Measurements from ENCODE around the gene KLK7.
"Not testable (repeated sequence)": the region's sequence is repeated elsewhere in the genome, so short reads cannot be mapped to it uniquely, and the experiment has no call there.

Gene KLK7

GRCh38 chr19:51001515-51001914 lies 17.8 kb upstream of the KLK7 start, which contains the start of gene KLK8:
KLK8 (minus strand) TSS chr19:51001604; CDS start chr19:51001167, 437 bp downstream.
- H3K4me3 ChIP-seq (ENCODE audit: low read length in 2 of 2): no peak within 1 kb of the TSS
- H3K9me3 ChIP-seq (ENCODE audit: control insufficient read depth in 2 of 2, low read length in 2 of 2): no peaks in the 10 kb centered on the region
- H3K36me3 ChIP-seq (ENCODE audit: control insufficient read depth in 2 of 2, insufficient read depth in 2 of 2, low read length in 2 of 2): no peaks in the 10 kb centered on the region
- H3K4me1 ChIP-seq (ENCODE audit: control insufficient read depth in 2 of 2, insufficient read depth in 2 of 2, low read length in 2 of 2): no peaks in the 10 kb centered on the region
- no peak within 1 kb of the TSS for H3K27ac ChIP-seq (ENCODE audit: low read depth in 2 of 2, low read length in 2 of 2)
- H3K27me3 ChIP-seq (ENCODE audit: control insufficient read depth in 2 of 2, insufficient read depth in 2 of 2, low read length in 2 of 2): peaks cover 3 to 7% of the 10 kb centered on the region in 2 donors
- H3K9ac ChIP-seq (ENCODE audit: low read depth in 1 of 2, low read length in 2 of 2): no peak within 1 kb of the TSS

- no peaks in the 10 kb centered on the region for H3K4me1 ChIP-seq (ENCODE audit: control insufficient read depth in 2 of 2, insufficient read depth in 2 of 2, low read length in 2 of 2)
- no peaks in the 10 kb centered on the region for H3K36me3 ChIP-seq (ENCODE audit: control insufficient read depth in 2 of 2, insufficient read depth in 2 of 2, low read length in 2 of 2)
- H3K27me3 ChIP-seq (ENCODE audit: control insufficient read depth in 2 of 2, insufficient read depth in 2 of 2, low read length in 2 of 2): peaks cover 3 to 7% of the 10 kb centered on the region in 2 donors
- H3K4me3 ChIP-seq (ENCODE audit: low read length in 2 of 2): no peak overlapping the region
- H3K9me3 ChIP-seq (ENCODE audit: control insufficient read depth in 2 of 2, low read length in 2 of 2): no peaks in the 10 kb centered on the region
- H3K27ac ChIP-seq (ENCODE audit: low read depth in 2 of 2, low read length in 2 of 2): no peak overlapping the region
- H3K9ac ChIP-seq (ENCODE audit: low read depth in 1 of 2, low read length in 2 of 2): no peak overlapping the region
Observed at GRCh38 chr19:51000981-51001380, 17.3 kb upstream of the KLK7 start.

DNA sequence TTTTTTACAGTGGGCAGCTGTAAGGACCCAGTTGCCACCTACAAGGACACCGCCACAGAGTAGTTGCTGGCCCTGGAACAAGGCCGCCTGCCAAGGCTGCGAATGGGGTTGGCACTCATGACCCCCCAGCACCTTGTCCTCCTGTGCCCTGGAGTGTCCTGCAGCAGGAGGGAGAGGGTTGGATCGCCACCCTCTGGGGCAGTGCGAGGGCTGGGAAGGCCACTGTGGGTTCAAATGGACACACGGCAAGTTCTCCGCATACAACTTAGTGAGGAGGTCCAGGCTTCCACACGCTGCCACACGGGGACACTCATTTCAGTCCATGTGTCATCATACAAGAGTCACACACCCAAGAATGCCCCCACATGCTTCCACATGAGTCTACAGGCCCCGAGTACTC lies 16.7 kb upstream of the KLK7 start:
- H3K9ac ChIP-seq (ENCODE audit: low read depth in 1 of 2, low read length in 2 of 2): no peak overlapping the region
- peaks cover 3 to 7% of the 10 kb centered on the region in 2 donors for H3K27me3 ChIP-seq (ENCODE audit: control insufficient read depth in 2 of 2, insufficient read depth in 2 of 2, low read length in 2 of 2)
- no peak overlapping the region for H3K4me3 ChIP-seq (ENCODE audit: low read length in 2 of 2)
- no peaks in the 10 kb centered on the region for H3K9me3 ChIP-seq (ENCODE audit: control insufficient read depth in 2 of 2, low read length in 2 of 2)
- no peak overlapping the region for H3K27ac ChIP-seq (ENCODE audit: low read depth in 2 of 2, low read length in 2 of 2)
- no peaks in the 10 kb centered on the region for H3K4me1 ChIP-seq (ENCODE audit: control insufficient read depth in 2 of 2, insufficient read depth in 2 of 2, low read length in 2 of 2)
- H3K36me3 ChIP-seq (ENCODE audit: control insufficient read depth in 2 of 2, insufficient read depth in 2 of 2, low read length in 2 of 2): no peaks in the 10 kb centered on the region

DNA sequence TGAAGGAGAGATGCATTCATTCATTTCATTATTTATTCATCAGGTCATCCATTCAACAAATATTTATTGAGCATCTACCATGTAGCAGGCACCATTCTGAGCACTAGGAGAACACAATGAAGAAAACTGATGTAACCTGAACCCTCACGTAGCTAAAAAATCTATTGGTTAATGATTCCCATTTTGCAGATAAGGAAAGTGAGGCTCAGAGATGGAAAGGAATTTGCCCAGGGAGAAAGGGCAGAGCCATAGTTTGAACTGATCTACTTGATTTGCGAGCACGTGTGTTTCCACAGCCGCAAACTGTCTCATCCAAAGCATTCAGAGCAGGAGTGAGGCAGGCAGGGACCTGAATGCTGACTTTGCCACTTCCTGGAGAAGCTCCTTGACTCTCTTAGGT lies 15.0 kb upstream of the KLK7 start:
- Histone ChIP-seq H3K27me3 (ENCODE audit: control insufficient read depth in 2 of 2, insufficient read depth in 2 of 2, low read length in 2 of 2) (peaks cover 3 to 7% of the 10 kb centered on the region in 2 donors), H3K36me3 (ENCODE audit: control insufficient read depth in 2 of 2, insufficient read depth in 2 of 2, low read length in 2 of 2) (no peaks in the 10 kb centered on the region), H3K4me1 (ENCODE audit: control insufficient read depth in 2 of 2, insufficient read depth in 2 of 2, low read length in 2 of 2) (no peaks in the 10 kb centered on the region), H3K9ac (ENCODE audit: low read depth in 1 of 2, low read length in 2 of 2) (no peak overlapping the region), H3K27ac (ENCODE audit: low read depth in 2 of 2, low read length in 2 of 2) (no peak overlapping the region), H3K4me3 (ENCODE audit: low read length in 2 of 2) (no peak overlapping the region), H3K9me3 (ENCODE audit: control insufficient read depth in 2 of 2, low read length in 2 of 2) (no peaks in the 10 kb centered on the region)

DNA sequence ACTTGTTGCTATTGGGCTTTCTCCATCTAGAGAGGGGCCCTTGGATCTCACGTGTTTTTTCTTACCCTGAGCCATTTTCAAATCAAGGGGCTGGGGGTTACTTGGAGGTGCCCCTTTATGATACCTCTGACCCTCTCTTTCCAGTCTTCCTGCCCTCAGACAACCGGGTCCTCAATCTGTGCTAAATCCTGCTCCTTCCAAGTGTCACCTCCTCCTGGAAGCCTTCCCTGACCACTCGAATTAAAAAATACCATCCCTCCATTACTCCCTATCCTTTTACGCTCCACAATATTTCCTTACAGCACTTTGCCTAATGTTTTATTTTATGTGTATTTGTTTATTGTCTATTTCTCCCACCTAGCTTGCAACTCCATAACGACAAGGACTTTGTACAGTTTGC lies 14.3 kb upstream of the KLK7 start:
- Histone ChIP-seq H3K9ac (ENCODE audit: low read depth in 1 of 2, low read length in 2 of 2) (no peak overlapping the region), H3K36me3 (ENCODE audit: control insufficient read depth in 2 of 2, insufficient read depth in 2 of 2, low read length in 2 of 2) (no peaks in the 10 kb centered on the region), H3K9me3 (ENCODE audit: control insufficient read depth in 2 of 2, low read length in 2 of 2) (no peaks in the 10 kb centered on the region), H3K4me3 (ENCODE audit: low read length in 2 of 2) (no peak overlapping the region), H3K27ac (ENCODE audit: low read depth in 2 of 2, low read length in 2 of 2) (no peak overlapping the region), H3K4me1 (ENCODE audit: control insufficient read depth in 2 of 2, insufficient read depth in 2 of 2, low read length in 2 of 2) (no peaks in the 10 kb centered on the region), H3K27me3 (ENCODE audit: control insufficient read depth in 2 of 2, insufficient read depth in 2 of 2, low read length in 2 of 2) (peaks cover 3 to 7% of the 10 kb centered on the region in 2 donors)

DNA sequence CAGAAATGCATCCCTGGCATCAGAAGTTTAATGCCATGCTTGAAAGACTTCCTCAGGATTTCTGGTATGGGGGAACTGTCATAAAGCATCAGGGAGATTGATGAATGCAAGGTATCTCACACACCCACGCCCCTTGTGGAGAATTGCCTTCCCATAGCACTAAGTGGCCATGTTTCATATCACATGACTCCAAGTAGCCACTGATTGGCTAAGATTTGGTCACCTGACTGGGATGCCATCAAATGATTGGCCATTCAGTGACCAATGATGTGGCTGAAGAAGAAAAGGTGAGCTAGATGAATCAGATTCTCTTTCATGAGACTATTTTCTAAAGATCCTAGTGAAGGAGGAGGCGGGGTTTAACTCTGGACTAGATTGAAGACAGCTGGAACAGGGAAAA lies 10.4 kb upstream of the KLK7 start:
- Histone ChIP-seq H3K4me3 (ENCODE audit: low read length in 2 of 2) (no peak overlapping the region), H3K4me1 (ENCODE audit: control insufficient read depth in 2 of 2, insufficient read depth in 2 of 2, low read length in 2 of 2) (no peaks in the 10 kb centered on the region), H3K9ac (ENCODE audit: low read depth in 1 of 2, low read length in 2 of 2) (no peak overlapping the region), H3K27me3 (ENCODE audit: control insufficient read depth in 2 of 2, insufficient read depth in 2 of 2, low read length in 2 of 2) (peaks cover 0 to 3% of the 10 kb centered on the region in 2 donors), H3K9me3 (ENCODE audit: control insufficient read depth in 2 of 2, low read length in 2 of 2) (no peaks in the 10 kb centered on the region), H3K27ac (ENCODE audit: low read depth in 2 of 2, low read length in 2 of 2) (no peak overlapping the region), H3K36me3 (ENCODE audit: control insufficient read depth in 2 of 2, insufficient read depth in 2 of 2, low read length in 2 of 2) (no peaks in the 10 kb centered on the region)

GRCh38 chr19:50992666-50993035 lies 8.9 kb upstream of the KLK7 start:
- Histone ChIP-seq H3K9me3 (ENCODE audit: control insufficient read depth in 2 of 2, low read length in 2 of 2) (no peaks in the 10 kb centered on the region), H3K36me3 (ENCODE audit: control insufficient read depth in 2 of 2, insufficient read depth in 2 of 2, low read length in 2 of 2) (no peaks in the 10 kb centered on the region), H3K9ac (ENCODE audit: low read depth in 1 of 2, low read length in 2 of 2) (no peak overlapping the region), H3K4me1 (ENCODE audit: control insufficient read depth in 2 of 2, insufficient read depth in 2 of 2, low read length in 2 of 2) (no peaks in the 10 kb centered on the region), H3K27me3 (ENCODE audit: control insufficient read depth in 2 of 2, insufficient read depth in 2 of 2, low read length in 2 of 2) (peaks cover 3 to 4% of the 10 kb centered on the region in 2 donors), H3K27ac (ENCODE audit: low read depth in 2 of 2, low read length in 2 of 2) (no peak overlapping the region), H3K4me3 (ENCODE audit: low read length in 2 of 2) (no peak overlapping the region)

DNA sequence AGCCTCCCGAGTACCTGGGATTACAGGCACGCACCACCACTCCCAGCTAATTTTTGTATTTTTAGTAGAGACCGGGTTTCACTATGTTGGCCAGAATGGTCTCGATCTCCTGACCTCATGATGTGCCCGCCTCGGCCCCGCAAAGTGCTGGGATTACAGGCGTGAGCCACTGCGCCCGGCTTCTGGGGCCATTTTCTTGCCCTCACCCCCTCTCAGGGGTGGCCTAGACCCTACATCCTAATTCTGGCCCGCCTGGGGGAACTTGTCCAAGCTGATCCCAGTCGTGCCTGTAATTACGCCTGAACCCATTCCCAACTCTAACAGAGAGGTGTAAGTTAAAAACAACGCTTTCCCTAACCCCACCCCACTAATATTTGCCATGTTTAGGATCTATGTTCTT lies 699 bp upstream of the KLK7 start:
- H3K9me3 ChIP-seq (ENCODE audit: control insufficient read depth in 2 of 2, low read length in 2 of 2); H3K4me1 ChIP-seq (ENCODE audit: control insufficient read depth in 2 of 2, insufficient read depth in 2 of 2, low read length in 2 of 2); H3K9ac ChIP-seq (ENCODE audit: low read depth in 1 of 2, low read length in 2 of 2); H3K27ac ChIP-seq (ENCODE audit: low read depth in 2 of 2, low read length in 2 of 2); H3K36me3 ChIP-seq (ENCODE audit: control insufficient read depth in 2 of 2, insufficient read depth in 2 of 2, low read length in 2 of 2); H3K27me3 ChIP-seq (ENCODE audit: control insufficient read depth in 2 of 2, insufficient read depth in 2 of 2, low read length in 2 of 2); H3K4me3 ChIP-seq (ENCODE audit: low read length in 2 of 2): not testable (repeated sequence)

GRCh38 chr19:50982186-50982585 lies 1.5 kb downstream of the KLK7 start:
- Histone ChIP-seq H3K9me3 (ENCODE audit: control insufficient read depth in 2 of 2, low read length in 2 of 2) (no peaks in the 10 kb centered on the region), H3K27me3 (ENCODE audit: control insufficient read depth in 2 of 2, insufficient read depth in 2 of 2, low read length in 2 of 2) (peaks cover 0 to 4% of the 10 kb centered on the region in 2 donors), H3K4me3 (ENCODE audit: low read length in 2 of 2) (no peak overlapping the region), H3K4me1 (ENCODE audit: control insufficient read depth in 2 of 2, insufficient read depth in 2 of 2, low read length in 2 of 2) (no peaks in the 10 kb centered on the region), H3K36me3 (ENCODE audit: control insufficient read depth in 2 of 2, insufficient read depth in 2 of 2, low read length in 2 of 2) (no peaks in the 10 kb centered on the region), H3K27ac (ENCODE audit: low read depth in 2 of 2, low read length in 2 of 2) (no peak overlapping the region), H3K9ac (ENCODE audit: low read depth in 1 of 2, low read length in 2 of 2) (no peak overlapping the region)

DNA sequence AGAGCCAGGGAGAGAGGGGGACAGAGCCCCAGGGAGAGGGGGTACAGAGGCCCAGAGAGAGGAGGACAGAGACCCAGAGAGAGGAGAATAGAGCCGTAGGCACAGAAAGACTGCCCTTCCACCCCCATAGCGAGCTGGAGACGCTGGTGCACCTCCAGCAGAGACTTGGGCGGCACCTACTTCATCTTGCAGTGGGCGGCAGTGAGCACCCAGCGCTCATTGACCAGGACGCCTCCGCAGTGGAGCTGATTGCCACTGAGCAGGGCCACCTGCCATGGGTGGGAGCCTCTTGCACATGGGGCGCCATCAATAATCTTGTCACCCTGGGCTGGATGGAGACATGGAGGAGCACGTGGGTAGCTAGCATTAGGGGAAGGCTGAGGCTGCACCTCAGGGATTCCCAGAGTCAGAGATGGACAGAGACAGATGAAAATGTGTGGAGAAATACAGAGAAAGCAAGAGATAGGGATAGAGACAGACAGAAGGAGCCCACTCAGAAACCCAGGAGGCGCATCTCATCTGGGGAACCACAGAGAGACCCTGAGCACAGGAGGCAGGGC lies 2.0 kb downstream of the KLK7 start:
- H3K9ac ChIP-seq (ENCODE audit: low read depth in 1 of 2, low read length in 2 of 2): no peak overlapping the region
- H3K27ac ChIP-seq (ENCODE audit: low read depth in 2 of 2, low read length in 2 of 2): no peak overlapping the region
- peaks cover 0 to 4% of the 10 kb centered on the region in 2 donors for H3K27me3 ChIP-seq (ENCODE audit: control insufficient read depth in 2 of 2, insufficient read depth in 2 of 2, low read length in 2 of 2)
- no peaks in the 10 kb centered on the region for H3K9me3 ChIP-seq (ENCODE audit: control insufficient read depth in 2 of 2, low read length in 2 of 2)
- no peaks in the 10 kb centered on the region for H3K4me1 ChIP-seq (ENCODE audit: control insufficient read depth in 2 of 2, insufficient read depth in 2 of 2, low read length in 2 of 2)
- H3K4me3 ChIP-seq (ENCODE audit: low read length in 2 of 2): no peak overlapping the region
- H3K36me3 ChIP-seq (ENCODE audit: control insufficient read depth in 2 of 2, insufficient read depth in 2 of 2, low read length in 2 of 2): no peaks in the 10 kb centered on the region

DNA sequence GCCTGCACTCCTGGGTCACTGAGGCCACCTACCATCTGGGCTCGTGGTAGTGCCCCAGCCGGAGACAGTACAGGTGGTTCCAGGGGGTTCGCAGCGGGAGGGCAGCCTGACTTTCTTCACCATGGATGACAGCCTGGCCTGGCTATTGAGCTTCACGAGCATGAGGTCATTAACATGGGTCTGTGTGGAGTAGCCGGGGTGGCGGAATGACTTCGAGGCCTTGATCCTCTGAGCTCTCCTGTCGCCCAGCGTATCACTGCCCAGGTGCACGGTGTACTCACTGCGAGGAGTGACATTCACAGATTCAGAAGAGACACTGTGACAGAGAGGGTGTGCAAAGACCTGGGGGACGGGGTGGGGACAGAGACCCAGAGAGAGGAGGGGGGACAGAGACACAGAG lies 3.5 kb downstream of the KLK7 start:
- Histone ChIP-seq H3K27ac (ENCODE audit: low read depth in 2 of 2, low read length in 2 of 2) (no peak overlapping the region), H3K4me1 (ENCODE audit: control insufficient read depth in 2 of 2, insufficient read depth in 2 of 2, low read length in 2 of 2) (no peaks in the 10 kb centered on the region), H3K9me3 (ENCODE audit: control insufficient read depth in 2 of 2, low read length in 2 of 2) (no peaks in the 10 kb centered on the region), H3K27me3 (ENCODE audit: control insufficient read depth in 2 of 2, insufficient read depth in 2 of 2, low read length in 2 of 2) (peaks cover 0 to 6% of the 10 kb centered on the region in 2 donors), H3K9ac (ENCODE audit: low read depth in 1 of 2, low read length in 2 of 2) (no peak overlapping the region), H3K4me3 (ENCODE audit: low read length in 2 of 2) (no peak overlapping the region), H3K36me3 (ENCODE audit: control insufficient read depth in 2 of 2, insufficient read depth in 2 of 2, low read length in 2 of 2) (no peaks in the 10 kb centered on the region)
